Activated T-helper 9 cell treated with anti-CD3 and anti-CD28 coated beads, Interleukin-2, amount 50 U/mL, for 16 hours (primary cell): ENCODE results near the gene IZUMO1.

ENCODE experiments used
- DNase-seq: peaks from one replicate; pipeline ENCODE4 v3.0.0-alpha.2; 2020; ENCODE audit warnings: low read depth

IZUMO1 gene

DNA sequence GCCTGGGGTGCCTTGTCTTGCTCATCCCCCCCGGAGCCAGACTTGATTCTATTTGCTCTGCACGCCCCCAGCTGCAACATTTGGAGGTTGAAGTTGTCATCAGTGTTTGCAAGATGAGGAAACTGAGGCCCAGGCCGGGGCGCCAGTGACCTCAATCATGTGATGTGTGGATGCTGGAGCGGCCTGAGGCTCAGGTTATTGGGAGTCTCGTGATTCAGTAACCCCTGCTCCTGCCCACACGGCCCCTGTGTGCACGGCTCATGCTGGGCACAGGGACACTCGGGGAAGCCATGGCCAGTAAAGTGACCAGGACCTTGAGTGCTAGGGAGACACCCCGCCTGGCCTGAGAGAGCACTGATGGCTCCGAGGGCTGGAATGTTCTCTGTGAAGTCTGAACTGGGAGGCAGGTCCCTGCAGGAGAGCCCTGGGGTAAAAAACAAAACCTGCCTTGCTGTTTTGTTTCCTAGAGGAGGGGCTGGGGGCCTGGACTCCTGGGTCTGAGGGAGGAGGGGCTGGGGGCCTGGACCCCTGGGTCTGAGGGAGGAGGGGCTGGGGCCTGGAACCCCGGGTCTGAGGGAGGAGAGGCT lies 10.5 kb upstream of the IZUMO1 start:
- DNase-seq: no peak

- no peak for DNase-seq
Measured at GRCh38 chr19:48756686-48757085, 10.0 kb upstream of the IZUMO1 start.

DNA sequence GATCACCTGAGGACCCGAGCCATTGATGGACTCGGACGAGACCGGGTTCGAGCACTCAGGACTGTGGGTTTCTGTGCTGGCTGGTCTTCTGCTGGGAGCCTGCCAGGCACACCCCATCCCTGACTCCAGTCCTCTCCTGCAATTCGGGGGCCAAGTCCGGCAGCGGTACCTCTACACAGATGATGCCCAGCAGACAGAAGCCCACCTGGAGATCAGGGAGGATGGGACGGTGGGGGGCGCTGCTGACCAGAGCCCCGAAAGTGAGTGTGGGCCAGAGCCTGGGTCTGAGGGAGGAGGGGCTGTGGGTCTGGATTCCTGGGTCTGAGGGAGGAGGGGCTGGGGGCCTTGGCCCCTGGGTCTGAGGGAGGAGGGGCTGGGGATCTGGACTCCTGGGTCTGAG lies 9.5 kb upstream of the IZUMO1 start:
- DNase-seq: no peak

GRCh38 chr19:48755787-48756186 lies 9.1 kb upstream of the IZUMO1 start:
- no peak for DNase-seq

DNA sequence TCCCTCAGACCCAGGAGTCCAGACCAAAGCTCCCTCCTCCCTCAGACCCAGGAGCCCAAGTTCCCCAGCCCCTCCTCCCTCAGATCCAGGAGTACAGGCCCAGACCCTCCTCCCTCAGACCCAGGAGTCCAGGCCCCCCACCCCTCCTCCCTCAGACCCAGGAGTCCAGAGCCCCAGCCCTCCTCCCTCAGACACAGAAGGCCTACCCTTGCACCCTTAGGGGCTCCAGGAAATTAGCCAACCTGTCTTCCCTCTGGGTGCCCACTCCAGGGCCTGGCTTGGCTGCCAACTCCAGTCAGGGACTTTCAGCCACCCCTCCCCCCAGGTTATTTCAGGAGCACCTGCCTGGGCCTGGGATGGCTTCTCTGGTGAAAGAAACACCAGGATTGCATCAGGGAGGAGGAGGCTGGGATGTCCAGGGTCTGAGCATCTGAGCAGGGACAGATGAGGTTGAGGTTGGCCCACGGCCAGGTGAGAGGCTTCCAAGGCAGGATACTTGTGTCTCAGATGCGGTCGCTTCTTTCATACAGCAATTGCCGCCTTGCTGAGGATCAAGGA lies 8.5 kb upstream of the IZUMO1 start, which contains the start of gene FGF21:
Gene FGF21 (plus strand): TSS at position 441 of the 558 bp plus-strand sequence. CDS start 713 bp downstream, outside the sequence.
- DNase-seq: no peak

DNA sequence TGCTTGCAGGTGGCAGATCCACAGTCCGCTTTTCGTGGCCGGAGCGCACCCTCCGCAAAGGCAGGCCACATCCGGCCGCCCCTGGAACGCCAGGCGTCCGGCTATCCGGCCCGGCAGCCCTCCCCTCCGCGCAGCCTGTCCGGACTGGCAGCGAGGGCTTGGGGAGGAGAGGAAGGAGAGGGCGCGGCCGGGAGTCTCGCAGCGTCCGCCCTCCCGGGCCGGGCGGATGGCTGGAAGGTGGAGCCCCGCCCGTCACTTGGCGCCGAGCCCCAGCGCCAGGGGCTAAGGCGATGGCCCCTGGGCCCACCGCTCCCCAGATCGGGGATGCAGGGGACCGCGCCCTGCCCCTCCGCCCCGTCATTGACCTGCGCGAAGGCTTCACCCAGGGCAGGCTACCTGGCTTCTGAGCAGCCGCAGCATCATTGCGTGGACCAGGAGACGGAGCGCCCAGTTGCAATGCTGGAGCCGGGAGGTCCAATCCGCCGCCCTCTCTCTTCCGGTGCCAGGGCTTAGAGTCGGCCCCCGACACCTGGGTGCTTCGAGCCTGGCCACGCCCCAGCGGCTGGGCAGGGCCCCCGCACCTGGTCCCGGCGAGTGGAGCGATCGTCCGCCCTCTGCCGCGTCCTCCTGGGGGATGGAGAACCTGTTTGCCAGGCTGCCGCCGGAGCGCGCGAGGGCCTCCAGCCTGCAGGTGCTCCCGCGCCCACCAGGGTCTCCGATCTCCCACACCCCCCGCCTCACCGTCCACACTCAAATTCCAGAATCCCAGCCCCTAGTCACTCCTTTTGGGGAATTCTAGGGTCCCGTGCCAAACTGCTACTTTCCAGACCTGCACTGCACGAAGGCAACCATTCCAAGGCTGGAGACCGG lies 6.0 kb upstream of the IZUMO1 start, which contains the start of gene FUT1:
Gene FUT1 (minus strand): TSS at position 146 of the 870 bp plus-strand sequence. CDS start 1,360 bp downstream, outside the sequence.
- no peak for DNase-seq

DNA sequence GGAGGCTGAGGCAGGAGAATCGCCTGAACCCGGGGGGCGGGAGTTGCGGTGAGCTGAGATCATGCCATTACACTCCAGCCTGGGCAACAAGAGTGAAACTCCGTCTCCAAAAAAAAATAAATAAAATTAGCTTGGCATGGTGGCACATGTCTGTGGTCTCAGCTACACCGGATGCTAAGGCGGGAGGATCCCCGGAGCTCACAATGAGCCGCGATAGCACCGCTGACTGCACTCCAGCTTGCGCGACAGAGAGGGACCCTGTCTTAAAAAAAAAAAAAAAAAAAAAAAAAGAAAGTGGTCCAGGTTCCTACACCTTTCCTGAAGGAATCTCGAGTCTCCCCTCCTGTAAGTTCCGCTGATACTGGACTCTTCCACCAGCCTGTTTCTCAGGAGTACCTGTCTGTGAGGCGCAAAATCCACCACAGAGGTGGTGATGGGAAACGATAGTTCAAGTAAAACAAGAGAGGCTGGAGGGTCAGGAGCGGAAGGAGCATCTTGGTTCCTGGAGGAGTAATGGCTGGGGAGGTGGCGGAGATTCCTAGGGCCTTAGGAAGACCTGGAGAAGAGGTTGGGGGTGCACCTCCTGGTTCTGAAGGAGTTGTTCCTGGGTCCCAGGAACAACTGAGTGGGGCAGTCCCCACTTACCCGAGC lies 5.3 kb upstream of the IZUMO1 start:
- no peak for DNase-seq

DNA sequence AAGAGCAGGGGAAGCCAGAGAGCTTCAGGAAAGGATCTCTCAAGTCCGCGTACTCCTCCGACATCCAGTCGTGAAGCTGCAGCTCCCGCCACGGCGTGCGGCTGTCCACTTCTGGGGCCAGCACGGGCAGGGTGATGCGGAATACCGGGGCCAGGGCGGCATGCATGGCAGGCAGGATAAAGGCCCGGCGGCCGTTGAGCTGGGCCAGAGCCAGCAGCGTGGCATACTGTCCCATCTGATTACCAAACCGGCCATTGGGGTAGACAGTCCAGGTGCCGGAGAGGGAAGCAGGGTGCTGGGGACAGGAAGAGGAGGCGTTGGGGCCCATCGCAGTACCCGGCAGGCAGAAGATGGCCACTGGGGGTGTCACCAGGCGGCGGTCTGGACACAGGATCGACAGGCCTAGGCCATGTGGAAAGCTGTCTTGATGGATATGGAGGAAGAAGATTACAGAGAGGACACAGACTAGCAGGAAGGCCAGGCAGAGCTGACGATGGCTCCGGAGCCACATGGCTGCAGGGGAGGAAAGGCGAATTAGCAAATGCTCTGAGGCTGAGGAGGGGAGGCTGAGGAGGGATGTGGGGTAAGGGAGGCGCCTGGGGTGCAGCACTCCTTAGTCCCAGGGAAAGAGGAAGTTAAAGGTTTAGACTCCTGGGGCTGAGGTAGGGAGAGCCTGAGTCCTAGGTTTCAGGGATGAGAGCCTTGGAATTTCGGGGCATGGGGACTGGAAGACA lies 4.2 kb upstream of the IZUMO1 start:
- DNase-seq: no peak

DNA sequence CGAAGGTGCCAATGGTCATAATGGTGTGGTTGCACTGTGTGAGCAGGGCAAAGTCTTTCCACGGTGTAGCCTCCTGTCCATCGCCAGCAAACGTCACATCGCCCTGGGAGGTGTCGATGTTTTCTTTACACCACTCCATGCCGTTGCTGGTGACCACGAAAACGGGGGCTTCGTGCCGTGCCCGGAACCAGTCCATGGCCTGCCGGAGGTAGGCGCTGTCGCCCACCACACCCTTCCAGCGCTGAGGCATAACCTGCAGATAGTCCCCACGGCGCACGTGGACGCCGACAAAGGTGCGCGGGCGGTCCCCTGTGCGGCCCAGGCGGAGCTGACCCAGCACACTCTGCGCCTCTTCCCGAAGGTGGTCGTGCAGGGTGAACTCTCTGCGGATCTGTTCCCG lies 3.6 kb upstream of the IZUMO1 start:
- no peak for DNase-seq

- no peak for DNase-seq
Measured at GRCh38 chr19:48749571-48750198, 3.0 kb upstream of the IZUMO1 start.

- DNase-seq: no peak
Measured at GRCh38 chr19:48746110-48746509, 599 bp downstream of the IZUMO1 start.

- no peak for DNase-seq
Measured at GRCh38 chr19:48745208-48745995, 1.3 kb downstream of the IZUMO1 start.

DNA sequence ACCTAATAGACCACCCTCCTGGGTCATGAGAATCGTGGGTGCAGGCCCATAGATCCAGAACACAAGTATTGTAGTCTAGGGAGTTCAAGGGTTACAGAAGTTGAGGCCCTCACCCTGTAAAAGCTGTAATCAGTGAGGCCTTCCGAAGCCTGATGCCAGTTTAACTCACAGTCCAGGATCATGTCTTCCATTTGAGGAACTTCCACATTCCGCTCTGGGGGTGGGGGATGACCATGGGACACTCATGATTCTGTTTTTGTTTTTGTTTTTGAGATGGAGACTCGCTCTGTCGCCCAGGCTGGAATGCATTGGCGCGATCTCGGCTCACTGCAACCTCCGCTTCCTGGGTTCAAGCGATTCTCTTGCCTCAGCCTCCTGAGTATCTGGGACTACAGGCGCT lies 4.6 kb downstream of the IZUMO1 start:
- no peak for DNase-seq

DNA sequence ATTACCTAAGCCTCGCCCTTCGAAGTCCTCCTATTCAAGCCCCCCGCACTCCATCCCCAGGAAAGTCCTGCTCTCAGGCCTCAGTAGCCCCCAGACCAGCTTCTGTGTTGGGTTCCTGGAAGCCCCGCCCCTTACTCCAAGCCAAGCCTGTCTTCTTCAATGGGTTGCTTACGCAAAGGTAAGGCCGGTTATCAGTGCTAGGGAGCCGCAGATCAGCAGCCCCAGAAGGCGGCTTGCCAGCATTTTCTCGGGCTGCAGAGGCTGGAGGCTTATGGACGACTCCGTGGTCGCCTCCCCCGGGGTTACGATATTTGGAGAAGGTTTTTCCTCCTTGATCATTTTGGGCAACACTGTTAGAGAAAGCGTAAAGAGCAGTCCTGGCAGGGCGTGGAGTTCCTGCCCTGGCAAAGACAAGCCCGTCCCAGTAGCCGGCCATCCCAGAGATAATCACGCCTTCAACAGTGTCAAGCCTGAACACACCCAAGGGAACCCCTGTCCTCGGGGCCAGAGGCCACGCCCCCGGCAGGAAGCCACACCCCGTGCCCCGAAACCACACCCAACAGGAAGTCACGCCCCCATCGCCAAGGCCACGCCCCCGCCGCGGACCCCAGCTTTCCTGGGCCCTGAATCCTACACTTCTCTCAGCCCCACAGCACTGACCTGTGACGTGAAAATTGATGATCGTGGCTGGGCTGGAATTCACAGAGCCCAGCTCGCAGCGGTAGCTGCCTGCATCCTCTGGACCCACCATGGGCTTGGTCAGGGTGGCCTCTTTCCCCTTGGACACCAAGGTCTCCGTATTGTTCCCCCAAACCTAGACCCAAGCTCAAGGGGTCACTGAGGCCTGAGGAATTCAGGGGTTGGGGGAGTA lies 5.3 kb downstream of the IZUMO1 start:
- DNase-seq: no peak

DNA sequence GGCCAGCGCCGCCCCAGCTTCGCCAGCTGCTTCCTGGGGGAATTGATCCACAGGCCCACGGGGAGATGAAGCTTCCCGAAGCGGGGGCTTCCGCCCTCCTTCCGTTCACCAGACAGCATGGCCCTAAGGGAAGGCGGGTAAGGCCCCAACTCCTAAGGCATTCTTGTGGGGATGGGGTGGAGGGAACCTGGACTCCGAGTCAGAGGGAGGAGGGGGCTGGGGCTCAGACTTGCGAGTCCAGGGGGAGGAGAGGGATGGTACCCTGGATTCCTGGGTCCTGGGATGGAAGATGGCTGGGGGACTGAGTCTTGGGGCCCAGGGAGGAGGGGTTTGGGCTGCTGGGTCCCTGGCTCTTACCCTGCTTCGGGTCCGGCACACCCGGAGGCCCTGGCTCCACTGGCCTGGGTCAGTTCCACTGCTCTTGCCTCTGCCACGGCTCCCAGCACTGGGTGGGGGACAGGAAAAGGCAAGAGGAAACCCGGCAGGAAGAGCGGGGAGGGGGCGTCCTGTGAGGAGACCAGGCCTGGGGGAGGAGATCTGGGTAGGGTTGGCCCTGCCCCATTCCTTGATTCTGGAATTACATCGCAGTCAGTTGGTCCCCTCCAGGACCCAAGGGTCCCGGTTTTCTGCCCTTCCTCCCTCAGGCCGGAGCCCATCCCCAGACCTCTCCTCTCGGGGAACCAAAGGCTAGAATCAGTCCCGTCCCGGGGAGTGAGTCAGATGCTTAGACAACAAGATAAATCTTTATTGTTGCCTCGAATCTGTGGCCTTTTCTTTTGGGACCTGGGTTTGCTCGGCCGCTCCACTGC lies 6.3 kb downstream of the IZUMO1 start, which contains the start of gene RASIP1:
Gene RASIP1 (minus strand): TSS at position 447 of the 809 bp plus-strand sequence. CDS start 328 bp downstream, at position 119.
- DNase-seq: no peak

GRCh38 chr19:48739404-48740163 lies 7.1 kb downstream of the IZUMO1 start:
- DNase-seq: no peak

DNA sequence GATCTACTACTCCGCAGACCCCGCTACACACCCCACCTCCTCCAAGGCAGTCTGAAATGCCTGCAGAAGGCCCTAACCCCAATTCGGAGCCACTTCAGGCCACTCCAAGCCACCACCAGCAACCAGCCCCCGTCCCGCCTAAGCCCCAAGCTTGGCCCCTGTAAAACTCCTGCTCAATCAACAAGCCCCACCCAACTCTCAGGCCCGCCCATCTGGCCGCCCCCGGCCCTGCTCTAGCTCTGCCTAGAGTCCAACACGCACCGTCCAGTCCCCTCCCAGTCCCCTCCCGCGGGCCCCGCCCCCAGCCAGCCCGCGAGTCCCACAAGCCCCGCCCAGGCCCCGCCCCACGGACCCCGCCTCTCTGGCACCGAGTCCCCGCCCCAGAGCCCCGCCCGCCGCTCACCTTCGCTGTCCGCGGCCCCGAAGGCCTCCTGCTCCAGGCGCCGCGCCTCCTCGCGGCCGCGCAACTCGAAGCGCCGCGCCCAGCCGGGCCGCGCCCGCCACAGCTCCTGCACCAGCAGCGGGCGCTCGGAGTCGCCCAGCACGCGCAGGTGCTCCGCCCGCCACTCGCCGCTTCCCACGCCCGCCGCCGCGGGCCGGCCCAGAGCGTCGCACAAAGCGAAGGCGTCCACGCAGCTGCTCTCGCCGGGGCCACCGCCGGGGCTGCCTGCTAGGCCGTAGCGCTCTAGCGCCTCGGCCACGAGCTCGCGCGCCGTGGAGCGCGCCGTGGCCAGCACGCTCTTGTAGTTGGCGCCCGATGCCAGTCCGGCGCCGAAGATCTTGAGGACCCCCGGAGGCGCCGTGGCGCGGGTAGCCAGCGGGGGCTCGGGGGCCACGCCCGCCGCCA lies 7.9 kb downstream of the IZUMO1 start:
- DNase-seq: peak; percentile 90
